Erythroblast (primary cell): ENCODE measurements around the gene FANCC.

Source experiments
- GATA1 ChIP-seq: IDR thresholded peaks from 2 replicates; pipeline ENCODE4 v1.6.1; 2011; ENCODE audit warnings: low read depth, mild to moderate bottlenecking, control low read depth, low read length, moderate library complexity
- POLR2A ChIP-seq: IDR thresholded peaks from 2 replicates; pipeline ENCODE4 v1.6.1; 2011; ENCODE audit warnings: mild to moderate bottlenecking, low read length

GRCh38 chr9:95192631-95193030, 124.9 kb downstream of the FANCC start:
- no peak for TF ChIP-seq POLR2A
- TF ChIP-seq GATA1, result no peak
